ENCODE measurements around the gene PAFAH1B1. TPM values are rescaled to one million over a fixed set of nuclear protein-coding genes. Genes with fewer than 3 reads are reported as not detected.

Gene PAFAH1B1
- total RNA-seq, 4 donors from 2014 or later, result 24.1 to 145 (median 98.8) TPM

- H3K27ac ChIP-seq, result no peak overlapping the region
- TF ChIP-seq CTCF (IDR thresholded peaks at IDR 0.05), result no peak
- TF ChIP-seq EP300 (IDR thresholded peaks at IDR 0.05; ENCODE audit: low read depth), result no peak
- TF ChIP-seq POLR2A (IDR thresholded peaks at IDR 0.05), result no peak
- TF ChIP-seq POLR2AphosphoS5 (IDR thresholded peaks at IDR 0.05), result no peak
- peaks cover 0 to 21% (median 16%) of the 10 kb centered on the region in 4 donors for H3K4me1 ChIP-seq
- H3K36me3 ChIP-seq, result no peaks in the 10 kb centered on the region
- intact Hi-C loops (cut with DNase I; ENCODE audit: low total_unique reads) (no loop called here), in situ Hi-C loops (cut with MboI; ENCODE audit: low pct_ligation_motif_present in 1 of 4, low pct_unique_long_range_greater_than_20kb in 1 of 4, low sequenced_read_pairs in 3 of 4) (no loop called here)
- no peak for DNase-seq
- H3K9me3 ChIP-seq, result no peaks in the 10 kb centered on the region
- 77% methylated on average over 4 of the region's 4 CpGs; no CpG with 5 or more reads in 1 of the 2 donors for WGBS, 2 donors (ENCODE audit: low coverage in 1 of 2)
- H3K4me3 ChIP-seq, result no peak overlapping the region
- H3K27me3 ChIP-seq, result peaks cover 12% of the 10 kb centered on the region
Observed at GRCh38 chr17:2719861-2720260, 126.4 kb downstream of the PAFAH1B1 start.

- TF ChIP-seq POLR2AphosphoS5 (IDR thresholded peaks at IDR 0.05), result no peak
- no peak overlapping the region for H3K4me3 ChIP-seq
- WGBS, 2 donors (ENCODE audit: low coverage in 1 of 2), result 40 to 62% methylated on average over 1 to 4 of the region's 4 CpGs
- peaks cover 27% of the 10 kb centered on the region for H3K27me3 ChIP-seq
- intact Hi-C loops (cut with DNase I; ENCODE audit: low total_unique reads) (no loop called here), in situ Hi-C loops (cut with MboI; ENCODE audit: low pct_ligation_motif_present in 1 of 4, low pct_unique_long_range_greater_than_20kb in 1 of 4, low sequenced_read_pairs in 3 of 4) (no loop called here)
- H3K27ac ChIP-seq, result no peak overlapping the region
- peaks cover 0 to 29% (median 17%) of the 10 kb centered on the region in 4 donors for H3K4me1 ChIP-seq
- H3K36me3 ChIP-seq, result no peaks in the 10 kb centered on the region
- H3K9me3 ChIP-seq, result no peaks in the 10 kb centered on the region
- DNase-seq, result no peak
Observed at GRCh38 chr17:2721603-2722002, 128.1 kb downstream of the PAFAH1B1 start.

- DNase-seq, result no peak
- TF ChIP-seq POLR2AphosphoS5 (IDR thresholded peaks at IDR 0.05) (no peak), EP300 (IDR thresholded peaks at IDR 0.05; ENCODE audit: low read depth) (no peak), POLR2A (IDR thresholded peaks at IDR 0.05) (no peak), CTCF (IDR thresholded peaks at IDR 0.05) (no peak)
- no peaks in the 10 kb centered on the region for H3K9me3 ChIP-seq
- 70% methylated on average over 10 of the region's 10 CpGs; no CpG with 5 or more reads in 1 of the 2 donors for WGBS, 2 donors (ENCODE audit: low coverage in 1 of 2)
- peaks cover 37% of the 10 kb centered on the region for H3K27me3 ChIP-seq
- H3K4me3 ChIP-seq, result no peak overlapping the region
- intact Hi-C loops (cut with DNase I; ENCODE audit: low total_unique reads), result no loop called here
- H3K27ac ChIP-seq, result no peak overlapping the region
- in situ Hi-C loops (cut with MboI; ENCODE audit: low pct_ligation_motif_present in 1 of 4, low pct_unique_long_range_greater_than_20kb in 1 of 4, low sequenced_read_pairs in 3 of 4), result no loop called here
- H3K36me3 ChIP-seq, result no peaks in the 10 kb centered on the region
- peaks cover 0 to 28% (median 17%) of the 10 kb centered on the region in 4 donors for H3K4me1 ChIP-seq
Observed at GRCh38 chr17:2722611-2723010, 129.2 kb downstream of the PAFAH1B1 start.

GRCh38 chr17:2723505-2723996 is 130.1 kb downstream of the PAFAH1B1 start:
- in situ Hi-C loops (cut with MboI; ENCODE audit: low pct_ligation_motif_present in 1 of 4, low pct_unique_long_range_greater_than_20kb in 1 of 4, low sequenced_read_pairs in 3 of 4), result no loop called here
- H3K4me3 ChIP-seq, result peak overlapping the region in 3 of 4 donors; percentile 29 to 39 (median 38)
- peak; percentile 64 for DNase-seq
- WGBS, 2 donors (ENCODE audit: low coverage in 1 of 2), result 14% methylated on average over 12 of the region's 18 CpGs; no CpG with 5 or more reads in 1 of the 2 donors
- peaks cover 43% of the 10 kb centered on the region for H3K27me3 ChIP-seq
- TF ChIP-seq POLR2AphosphoS5 (IDR thresholded peaks at IDR 0.05) (peak in 1 of 3 donors; percentile 6), EP300 (IDR thresholded peaks at IDR 0.05; ENCODE audit: low read depth) (no peak)
- H3K9me3 ChIP-seq, result no peaks in the 10 kb centered on the region
- peaks cover 0 to 19% (median 12%) of the 10 kb centered on the region in 4 donors for H3K4me1 ChIP-seq
- intact Hi-C loops (cut with DNase I; ENCODE audit: low total_unique reads), result no loop called here
- H3K36me3 ChIP-seq, result no peaks in the 10 kb centered on the region
- peak overlapping the region; percentile 72 to 83 (median 82) for H3K27ac ChIP-seq

- 16% methylated on average over 53 of the region's 98 CpGs; no CpG with 5 or more reads in 1 of the 2 donors for WGBS, 2 donors (ENCODE audit: low coverage in 1 of 2)
- peak overlapping the region; percentile 72 to 83 (median 82) for H3K27ac ChIP-seq
- no peaks in the 10 kb centered on the region for H3K36me3 ChIP-seq
- no peaks in the 10 kb centered on the region for H3K9me3 ChIP-seq
- peaks cover 43% of the 10 kb centered on the region for H3K27me3 ChIP-seq
- in situ Hi-C loops (cut with MboI; ENCODE audit: low pct_ligation_motif_present in 1 of 4, low pct_unique_long_range_greater_than_20kb in 1 of 4, low sequenced_read_pairs in 3 of 4), result no loop called here
- H3K4me3 ChIP-seq, result peak overlapping the region in 3 of 4 donors; percentile 29 to 39 (median 38)
- peaks cover 0 to 18% (median 10%) of the 10 kb centered on the region in 4 donors for H3K4me1 ChIP-seq
- peak; percentile 79 for DNase-seq
- intact Hi-C loops (cut with DNase I; ENCODE audit: low total_unique reads), result no loop called here
- TF ChIP-seq POLR2AphosphoS5 (IDR thresholded peaks at IDR 0.05) (no peak), POLR2A (IDR thresholded peaks at IDR 0.05) (no peak), EP300 (IDR thresholded peaks at IDR 0.05; ENCODE audit: low read depth) (no peak), CTCF (IDR thresholded peaks at IDR 0.05) (no peak)
Observed at GRCh38 chr17:2723997-2724783, 130.7 kb downstream of the PAFAH1B1 start.

Measured in transverse colon (tissue), 4 donors.